Endothelial cell of umbilical vein (primary cell): ENCODE measurements around the gene INHBE. TPM values are rescaled to one million over a fixed set of nuclear protein-coding genes. Genes with fewer than 3 reads are reported as not detected.

Experiments used
- BruUV-seq: library from RNA; stranded (reverse); fragments of 400-500 nt; replicated peaks from 2 replicates; lab custom pipeline; 2021; lab: Mats Ljungman, UMichigan
- CTCF ChIA-PET: fragments of 300-600, 350-600 bp; sonication (Branson Sonifier 250); formaldehyde crosslinking; loops from one replicate; lab custom pipeline; 2021; ENCODE audit warnings: antibody characterized with exemption, inconsistent platforms; lab: Charles Lee
- POLR2A ChIA-PET: fragments of 300-600, 350-600 bp; sonication (Branson Sonifier 250); formaldehyde crosslinking; loops from one replicate; lab custom pipeline; 2021; ENCODE audit warnings: antibody characterized with exemption, inconsistent platforms; lab: Charles Lee
- DNase-seq: peaks from one replicate; pipeline ENCODE4 v3.0.0-alpha.2; 2011; ENCODE audit warnings: low read depth, low spot score
- FAIRE-seq: peaks from 2 replicates; lab custom pipeline; 2011; peaks lifted over from hg19 to GRCh38; lab: Jason Lieb, UNC
- H2AFZ ChIP-seq: 2 replicates; pipeline ENCODE4 v1.6.0; 2012; ENCODE audit warnings: low read depth, low read length, control low read depth, inconsistent platforms
- H3K27ac ChIP-seq: 2 replicates; pipeline ENCODE4 v1.5.1; 2011; ENCODE audit warnings: low read depth, mild to moderate bottlenecking, control low read depth, low read length, moderate library complexity; ENCODE audit not compliant: insufficient read depth
- H3K27me3 ChIP-seq, 2 experiments: 2 replicates each; pipeline versions ENCODE4 v1.6.0 to v1.6.1; 2011; ENCODE audit warnings: low read length in 2 of 2, mixed read lengths in 1 of 2; ENCODE audit not compliant: control insufficient read depth in 2 of 2, insufficient read depth in 2 of 2
- H3K36me3 ChIP-seq, 2 experiments: 2 replicates in 1 of 2; 3 replicates in 1 of 2; pipeline ENCODE4 v1.5.1; 2011; ENCODE audit warnings: low read length in 2 of 2, mild to moderate bottlenecking in 1 of 2, moderate library complexity in 1 of 2; ENCODE audit not compliant: control insufficient read depth in 2 of 2, insufficient read depth in 2 of 2; ENCODE audit errors: extremely low read depth in 1 of 2
- H3K4me1 ChIP-seq: 3 replicates; pipeline ENCODE4 v1.5.1; 2011; ENCODE audit warnings: mild to moderate bottlenecking, low read length; ENCODE audit not compliant: control insufficient read depth, insufficient read depth; ENCODE audit errors: extremely low read depth
- H3K4me2 ChIP-seq: 2 replicates; pipeline ENCODE4 v1.6.1; 2011; ENCODE audit warnings: low read length, control low read depth, mixed read lengths; ENCODE audit not compliant: insufficient read depth
- H3K4me3 ChIP-seq, 3 experiments: fragments of 200-600 bp in 1 of 3; sonication (generic), shearing (Covaris generic) in 1 of 3; replicated peaks in 1 of 3; 2 replicates each; pipeline ENCODE4 v1.5.1; 2011 to 2016; ENCODE audit warnings: control low read depth in 3 of 3, low read length in 3 of 3, mild to moderate bottlenecking in 2 of 3, inconsistent platforms in 1 of 3, low read depth in 1 of 3, moderate library complexity in 1 of 3; ENCODE audit not compliant: insufficient read depth in 1 of 3
- H3K79me2 ChIP-seq: 2 replicates; pipeline ENCODE4 v1.6.0; 2012; ENCODE audit warnings: low read length, inconsistent platforms; ENCODE audit not compliant: control insufficient read depth, insufficient read depth
- H3K9ac ChIP-seq: replicated peaks from 2 replicates; pipeline ENCODE3; 2011; ENCODE audit warnings: low read length, control low read depth; ENCODE audit not compliant: insufficient read depth; ENCODE audit errors: extremely low read depth
- H3K9me1 ChIP-seq: replicated peaks from 3 replicates; pipeline ENCODE4 v1.6.0; 2011; ENCODE audit warnings: mild to moderate bottlenecking, low read length; ENCODE audit not compliant: control insufficient read depth, insufficient read depth; ENCODE audit errors: extremely low read depth
- H3K9me3 ChIP-seq: replicated peaks from 2 replicates; pipeline ENCODE4 v1.5.1; 2012; ENCODE audit warnings: low read length, inconsistent platforms; ENCODE audit not compliant: control insufficient read depth, insufficient read depth
- H4K20me1 ChIP-seq: replicated peaks from 2 replicates; pipeline ENCODE3; 2011; ENCODE audit warnings: mild to moderate bottlenecking, low read length; ENCODE audit not compliant: control insufficient read depth, insufficient read depth; ENCODE audit errors: extremely low read depth
- GATA2 ChIP-seq: IDR thresholded peaks from 2 replicates; pipeline ENCODE4 v1.7.0; 2011; ENCODE audit warnings: low read depth, mild to moderate bottlenecking, moderate library complexity, mixed read lengths, low read length; ENCODE audit not compliant: insufficient read length, insufficient read depth
- MYC ChIP-seq: IDR thresholded peaks from one replicate; pipeline ENCODE4 v1.6.1; 2011; ENCODE audit warnings: mild to moderate bottlenecking, low read depth, low read length
- POLR2A ChIP-seq: IDR thresholded peaks from 2 replicates; pipeline ENCODE4 v1.6.1; 2012; ENCODE audit warnings: low read depth, mild to moderate bottlenecking, control low read depth, low read length
- POLR2AphosphoS5 ChIP-seq: IDR thresholded peaks from 2 replicates; pipeline ENCODE4 v1.6.1; 2012; ENCODE audit warnings: low read depth, mild to moderate bottlenecking, control low read depth, low read length, moderate library complexity; ENCODE audit not compliant: insufficient read depth
- dilution Hi-C: fragments of 300-500 bp; cut with MboI; formaldehyde crosslinking; loops from one replicate; pipeline ENCODE4 v1.15.0; 2019; ENCODE audit warnings: low sequenced_read_pairs; ENCODE audit not compliant: extremely low pct_ligation_motif_present
- intact Hi-C: fragments of 100-400 bp; cut with micrococcal nuclease; formaldehyde crosslinking; loops from one replicate; pipeline ENCODE4 v1.10.0; 2022
- polyA plus RNA-seq, 4 experiments: library from polyadenylated mRNA; depleted of rRNA in 3 of 4; stranded (reverse) in 3 of 4; unstranded in 1 of 4; fragments of >200 nt; gene quantifications; 2 replicates each; pipeline versions ENCODE4 v1.2.1 to v1.2.3, GENCODE V29; 2011 to 2012; ENCODE audit warnings: missing spikeins in 1 of 4
- total RNA-seq: library from RNA; stranded (reverse); gene quantifications from 2 replicates; pipeline ENCODE4 v1.2.3, GENCODE V29; 2021
- TF ChIP-seq, protein P1 (sequence below): IDR thresholded peaks from 2 replicates; pipeline ENCODE4 v1.6.1; 2011; ENCODE audit not compliant: insufficient read depth, insufficient read length

Gene INHBE
- total and polyA plus RNA-seq, 2 donors (not counting 3 experiments of a cell fraction or from before 2014, with no cell fraction given), result not detected

DNA sequence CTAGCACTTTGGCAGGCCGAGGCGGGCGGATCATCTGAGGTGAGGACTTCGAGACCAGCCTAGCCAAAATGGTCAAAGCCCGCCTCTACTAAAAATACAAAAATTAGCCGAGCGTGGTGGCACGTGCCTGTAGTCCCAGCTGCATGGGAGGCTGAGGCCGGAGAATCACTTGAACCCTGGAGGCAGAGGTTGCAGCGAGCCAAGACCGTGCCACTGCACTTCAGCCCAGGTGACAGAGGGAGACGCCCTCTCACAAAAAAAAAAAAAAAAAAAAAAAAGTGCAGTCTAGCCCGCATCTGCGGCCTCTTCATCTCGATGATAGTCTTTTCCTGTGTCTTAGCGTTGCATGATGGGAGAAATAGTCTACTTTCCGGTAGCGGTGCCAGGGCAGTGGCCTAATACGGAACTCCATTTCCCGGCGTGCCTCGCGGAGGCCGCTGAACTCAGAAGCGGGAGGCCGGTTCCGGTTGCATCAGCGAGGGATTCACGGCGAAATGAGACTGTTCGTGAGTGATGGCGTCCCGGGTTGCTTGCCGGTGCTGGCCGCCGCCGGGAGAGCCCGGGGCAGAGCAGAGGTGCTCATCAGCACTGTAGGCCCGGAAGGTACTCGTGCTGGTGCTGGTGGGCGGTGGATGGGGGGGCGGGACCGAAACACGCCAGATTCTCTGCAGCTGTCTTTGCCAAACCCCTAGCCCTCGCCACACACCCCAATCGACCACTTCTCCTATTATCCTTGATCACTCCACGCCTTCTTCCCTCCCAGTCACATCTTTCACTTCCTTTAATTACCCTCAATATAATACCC is 32.7 kb downstream of the INHBE start, which contains the start of gene MARS1:
Gene MARS1, plus strand, starts transcription at position 472 of the 805 bp plus-strand sequence. Its CDS starts 23 bp downstream, at position 495.
- FAIRE-seq (peak; percentile 97), DNase-seq (peak; percentile 95)
- Histone ChIP-seq H3K9me3 (no peaks in the 10 kb centered on the region), H3K27me3 (no peaks in the 10 kb centered on the region), H3K9me1 (no peaks in the 10 kb centered on the region), H3K36me3 (peaks cover 8 to 16% of the 10 kb centered on the region in 2 experiments), H4K20me1 (no peaks in the 10 kb centered on the region), H2AFZ (peak within 1 kb of the TSS; percentile 77), H3K4me3 (peak within 1 kb of the TSS; percentile 60 to 99 (median 94)), H3K9ac (peak within 1 kb of the TSS; percentile 91), H3K79me2 (peaks cover 23% of the 10 kb centered on the region), H3K27ac (peak within 1 kb of the TSS; percentile 48), H3K4me1 (peaks cover 9% of the 10 kb centered on the region), H3K4me2 (peak within 1 kb of the TSS; percentile 87)
- ChIA-PET CTCF (interaction anchor here (1.1 to 1.6 kb wide), 3 partner anchors 9 to 13 kb away, joined by 3 to 5 read pairs (median 3); no protein-coding TSS in a partner anchor), POLR2A (interaction anchor here (0.7 kb wide), 1 partner anchor 18 kb away, joined by 8 read pairs; no protein-coding TSS in a partner anchor)
- dilution Hi-C loops, result no loop called here
- TF ChIP-seq POLR2A, result peak; percentile 86
- TF ChIP-seq, protein P1, sequence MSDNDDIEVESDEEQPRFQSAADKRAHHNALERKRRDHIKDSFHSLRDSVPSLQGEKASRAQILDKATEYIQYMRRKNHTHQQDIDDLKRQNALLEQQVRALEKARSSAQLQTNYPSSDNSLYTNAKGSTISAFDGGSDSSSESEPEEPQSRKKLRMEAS, result peak; percentile 18
- peak; percentile 81 for TF ChIP-seq MYC
- TF ChIP-seq GATA2, result no peak
- TF ChIP-seq POLR2AphosphoS5, result peak; percentile 90
- BruUV-seq, result no TSS peak
- intact Hi-C loops, result loop anchor here (1.0 to 5.0 kb wide), 3 partner anchors 28 to 59 kb away; partner anchors contain the start of genes DCTN2, DDIT3, GLI1 and MBD6
